GM12873 (cell line): ENCODE measurements around the gene GTSE1.

Source experiments
- TF ChIP-seq, protein P1 (sequence below): IDR thresholded peaks from 2 replicates; pipeline ENCODE4 v1.5.1; 2012; ENCODE audit warnings: low read depth, mild to moderate bottlenecking, moderate library complexity, low read length, control low read depth; ENCODE audit not compliant: insufficient read depth; ENCODE audit errors: missing control alignments

The GTSE1 gene, protein sequence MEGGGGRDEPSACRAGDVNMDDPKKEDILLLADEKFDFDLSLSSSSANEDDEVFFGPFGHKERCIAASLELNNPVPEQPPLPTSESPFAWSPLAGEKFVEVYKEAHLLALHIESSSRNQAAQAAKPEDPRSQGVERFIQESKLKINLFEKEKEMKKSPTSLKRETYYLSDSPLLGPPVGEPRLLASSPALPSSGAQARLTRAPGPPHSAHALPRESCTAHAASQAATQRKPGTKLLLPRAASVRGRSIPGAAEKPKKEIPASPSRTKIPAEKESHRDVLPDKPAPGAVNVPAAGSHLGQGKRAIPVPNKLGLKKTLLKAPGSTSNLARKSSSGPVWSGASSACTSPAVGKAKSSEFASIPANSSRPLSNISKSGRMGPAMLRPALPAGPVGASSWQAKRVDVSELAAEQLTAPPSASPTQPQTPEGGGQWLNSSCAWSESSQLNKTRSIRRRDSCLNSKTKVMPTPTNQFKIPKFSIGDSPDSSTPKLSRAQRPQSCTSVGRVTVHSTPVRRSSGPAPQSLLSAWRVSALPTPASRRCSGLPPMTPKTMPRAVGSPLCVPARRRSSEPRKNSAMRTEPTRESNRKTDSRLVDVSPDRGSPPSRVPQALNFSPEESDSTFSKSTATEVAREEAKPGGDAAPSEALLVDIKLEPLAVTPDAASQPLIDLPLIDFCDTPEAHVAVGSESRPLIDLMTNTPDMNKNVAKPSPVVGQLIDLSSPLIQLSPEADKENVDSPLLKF

DNA sequence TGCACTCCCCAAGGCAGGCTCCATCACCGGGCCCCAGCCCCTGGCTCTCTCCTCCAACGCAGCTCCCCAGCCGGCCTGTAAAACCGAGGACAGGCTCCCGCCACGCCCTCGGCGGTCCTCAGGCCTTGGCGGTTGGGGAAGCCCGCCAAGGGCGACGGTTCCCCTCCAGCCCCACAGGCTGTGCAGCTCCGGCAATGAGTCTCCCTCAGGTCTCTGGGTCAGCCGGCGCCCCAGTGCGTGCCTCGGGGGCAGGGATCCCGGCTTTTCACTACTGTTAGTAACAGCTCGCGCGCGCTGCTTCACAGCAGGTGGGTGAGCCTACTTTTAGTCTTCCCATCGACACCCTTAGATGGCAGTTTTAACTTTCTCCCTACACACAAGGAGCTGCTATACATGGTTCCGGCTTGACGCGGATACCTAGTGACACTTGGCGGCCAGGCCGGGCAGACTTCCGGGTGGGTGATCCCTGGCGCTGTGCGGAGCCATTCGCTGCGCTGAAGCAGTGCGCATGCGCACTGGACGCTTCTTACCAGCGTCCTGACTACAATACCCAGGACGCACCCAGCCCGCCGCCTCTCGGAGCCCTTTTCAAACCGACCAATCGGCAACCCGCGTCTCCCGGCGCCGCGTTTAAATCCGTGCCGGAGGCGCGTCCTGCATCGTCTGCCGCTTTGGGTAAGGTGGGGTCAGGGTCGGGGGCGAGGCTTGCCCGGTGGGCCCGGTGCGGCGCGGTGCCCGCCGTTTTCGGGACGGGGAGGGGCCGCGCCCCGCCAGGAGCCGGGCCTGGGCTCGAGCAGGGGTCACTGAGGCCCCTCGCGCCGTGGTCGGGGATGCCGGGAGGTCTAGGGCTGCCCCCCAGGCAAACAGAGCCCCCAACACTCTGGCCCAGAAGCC lies at the start of gene GTSE1:
GTSE1 (plus strand) TSS at position 614 of the 894 bp plus-strand sequence. CDS start 531 bp downstream, outside the sequence.
- TF ChIP-seq, protein P1, sequence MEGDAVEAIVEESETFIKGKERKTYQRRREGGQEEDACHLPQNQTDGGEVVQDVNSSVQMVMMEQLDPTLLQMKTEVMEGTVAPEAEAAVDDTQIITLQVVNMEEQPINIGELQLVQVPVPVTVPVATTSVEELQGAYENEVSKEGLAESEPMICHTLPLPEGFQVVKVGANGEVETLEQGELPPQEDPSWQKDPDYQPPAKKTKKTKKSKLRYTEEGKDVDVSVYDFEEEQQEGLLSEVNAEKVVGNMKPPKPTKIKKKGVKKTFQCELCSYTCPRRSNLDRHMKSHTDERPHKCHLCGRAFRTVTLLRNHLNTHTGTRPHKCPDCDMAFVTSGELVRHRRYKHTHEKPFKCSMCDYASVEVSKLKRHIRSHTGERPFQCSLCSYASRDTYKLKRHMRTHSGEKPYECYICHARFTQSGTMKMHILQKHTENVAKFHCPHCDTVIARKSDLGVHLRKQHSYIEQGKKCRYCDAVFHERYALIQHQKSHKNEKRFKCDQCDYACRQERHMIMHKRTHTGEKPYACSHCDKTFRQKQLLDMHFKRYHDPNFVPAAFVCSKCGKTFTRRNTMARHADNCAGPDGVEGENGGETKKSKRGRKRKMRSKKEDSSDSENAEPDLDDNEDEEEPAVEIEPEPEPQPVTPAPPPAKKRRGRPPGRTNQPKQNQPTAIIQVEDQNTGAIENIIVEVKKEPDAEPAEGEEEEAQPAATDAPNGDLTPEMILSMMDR, result peak; percentile 30

DNA sequence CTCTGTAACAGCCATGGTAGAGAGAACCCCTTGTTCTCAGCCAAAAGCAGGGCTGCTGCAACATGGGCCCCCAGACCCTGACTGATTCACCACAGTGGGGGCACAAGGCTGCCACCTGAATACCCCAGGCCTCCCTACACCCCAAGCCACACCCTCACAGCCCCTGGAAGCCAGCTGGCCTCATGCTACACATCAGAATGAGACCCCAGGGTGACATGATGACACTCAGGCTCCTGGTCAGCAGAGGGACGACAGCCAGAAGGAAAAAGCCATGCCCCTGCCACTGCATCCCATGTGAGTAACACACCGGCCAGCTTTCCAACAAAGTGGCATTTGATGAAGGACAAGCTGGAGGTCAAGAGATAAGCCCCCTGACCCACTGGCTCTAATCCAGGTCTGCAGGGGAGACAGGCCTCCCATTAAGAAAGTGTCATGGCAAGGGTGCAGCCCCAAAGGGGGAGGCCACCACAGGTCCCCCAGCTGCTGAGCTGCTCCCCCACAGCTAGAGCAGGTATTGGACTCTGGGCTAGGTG lies 49.2 kb upstream of the GTSE1 start:
- TF ChIP-seq, protein P1, result no peak

DNA sequence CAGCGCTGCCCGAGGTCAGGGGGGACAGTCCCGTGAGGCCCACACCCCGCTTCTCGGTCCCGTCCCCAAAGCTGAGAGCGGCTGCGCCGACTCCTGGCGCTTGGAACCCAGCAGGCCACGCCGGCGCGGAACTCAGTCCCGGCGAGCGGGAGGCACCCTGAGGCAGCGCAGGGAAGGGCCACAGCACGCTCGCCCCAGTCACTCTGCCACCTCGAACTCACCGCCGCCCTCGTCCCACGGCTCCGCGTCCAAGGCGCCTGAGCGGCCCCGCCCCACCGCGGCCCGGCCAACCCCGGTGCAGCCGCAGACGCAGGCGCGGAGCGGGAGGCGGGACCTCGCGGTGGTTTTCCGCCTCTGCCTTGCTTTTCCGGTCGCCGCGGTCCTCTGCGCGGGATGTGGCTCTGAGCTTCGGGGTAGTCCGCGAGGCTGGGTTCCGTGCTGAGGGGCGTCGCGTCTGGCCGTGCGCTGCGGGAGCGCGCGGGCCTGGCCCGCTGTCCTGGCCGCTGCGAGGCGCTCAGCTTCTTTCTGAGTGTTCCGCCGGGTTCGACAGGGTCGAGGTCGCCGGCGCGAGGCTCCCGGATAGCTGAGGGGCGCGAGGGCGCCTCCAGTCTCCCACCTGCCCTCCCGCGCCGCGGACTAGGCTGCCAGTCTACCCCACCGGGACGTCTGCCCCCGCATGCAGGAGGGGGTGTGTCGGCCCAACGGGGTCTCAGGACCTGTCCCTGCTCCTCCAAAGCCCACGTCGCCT lies 46.5 kb upstream of the GTSE1 start, which contains the start of gene CDPF1:
CDPF1 (minus strand) TSS at position 259 of the 748 bp plus-strand sequence. CDS start 2,009 bp downstream, outside the sequence.
- TF ChIP-seq, protein P1, result peak; percentile 8

DNA sequence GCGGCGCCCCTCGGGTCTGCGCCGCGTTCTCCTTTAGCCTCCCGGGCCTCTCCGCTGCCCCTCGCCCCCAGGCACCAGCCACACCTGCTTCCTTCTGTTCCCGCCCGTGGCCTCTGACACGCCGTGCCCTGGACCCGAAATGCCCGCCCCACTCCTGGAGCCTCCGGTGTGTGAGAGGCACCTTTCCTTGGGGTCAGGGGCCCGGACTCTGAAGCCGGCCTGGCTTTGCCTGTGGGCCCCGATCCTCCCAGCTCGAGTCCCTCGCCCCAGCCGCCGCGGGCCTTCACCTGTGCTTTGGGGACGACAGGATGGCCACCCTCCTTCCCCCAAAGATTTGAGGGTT lies 45.9 kb upstream of the GTSE1 start:
- TF ChIP-seq, protein P1, result no peak

DNA sequence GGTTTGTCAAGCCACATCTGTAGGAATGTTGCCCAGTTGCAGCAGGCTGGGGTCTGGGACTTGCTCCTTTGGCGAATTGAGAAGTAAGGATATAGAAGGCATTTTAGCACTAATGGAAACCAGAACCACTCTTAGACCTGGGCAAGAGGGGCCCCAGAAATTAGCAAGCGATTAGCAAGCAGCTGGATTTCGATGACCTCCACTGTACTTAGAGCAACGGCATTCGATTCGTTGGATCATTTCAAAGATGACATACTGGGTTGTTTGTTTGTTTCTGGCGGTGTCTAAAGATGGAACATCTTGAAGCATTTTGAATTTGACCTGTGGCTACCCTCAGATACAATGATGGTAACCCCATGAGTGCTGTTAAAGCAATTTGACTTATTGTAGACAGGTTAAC lies 45.4 kb upstream of the GTSE1 start:
- TF ChIP-seq, protein P1, result no peak

DNA sequence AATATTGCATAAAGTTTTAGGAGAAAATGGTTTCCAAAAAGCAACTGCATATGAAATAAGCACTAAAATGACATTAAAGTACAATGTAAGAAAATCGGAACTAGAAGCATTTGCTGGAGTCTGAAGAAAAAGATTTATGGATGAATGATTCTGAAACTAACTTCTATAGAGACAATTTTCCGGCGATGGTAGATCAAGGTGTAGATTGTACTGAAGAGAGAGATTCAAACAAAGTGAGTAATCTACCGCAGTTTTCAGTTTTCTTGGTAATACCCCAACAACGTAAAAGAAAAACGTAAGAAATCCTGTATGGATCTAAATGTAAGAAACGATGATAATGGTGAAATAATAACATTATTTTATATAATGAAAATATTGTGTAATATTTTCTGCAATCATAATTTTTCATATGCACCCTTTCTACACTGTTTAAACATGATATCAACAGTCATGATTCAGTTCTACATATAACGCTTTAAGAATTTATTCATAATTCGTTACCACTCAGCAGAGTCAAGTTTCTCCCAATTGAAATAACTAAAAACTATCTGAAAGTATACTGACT lies 44.8 kb upstream of the GTSE1 start:
- TF ChIP-seq, protein P1, result no peak
